DOHH2 (cell line): ENCODE measurements around the gene CPS1.

Experiments
- EZH2phosphoT487 ChIP-seq: fragments of 200-600 bp; sonication (generic); IDR thresholded peaks from 2 replicates; pipeline ENCODE4 v1.6.1; 2017; ENCODE audit warnings: borderline replicate concordance, mild to moderate bottlenecking, antibody characterized with exemption, low read length, moderate library complexity, mixed read lengths
- TF ChIP-seq, protein P1 (sequence below): fragments of 200-600 bp; sonication (generic); IDR thresholded peaks from one replicate; pipeline ENCODE4 v1.5.1; 2014; ENCODE audit warnings: antibody characterized with exemption, mild to moderate bottlenecking, low read depth, low read length; ENCODE audit not compliant: poor library complexity, severe bottlenecking

DNA sequence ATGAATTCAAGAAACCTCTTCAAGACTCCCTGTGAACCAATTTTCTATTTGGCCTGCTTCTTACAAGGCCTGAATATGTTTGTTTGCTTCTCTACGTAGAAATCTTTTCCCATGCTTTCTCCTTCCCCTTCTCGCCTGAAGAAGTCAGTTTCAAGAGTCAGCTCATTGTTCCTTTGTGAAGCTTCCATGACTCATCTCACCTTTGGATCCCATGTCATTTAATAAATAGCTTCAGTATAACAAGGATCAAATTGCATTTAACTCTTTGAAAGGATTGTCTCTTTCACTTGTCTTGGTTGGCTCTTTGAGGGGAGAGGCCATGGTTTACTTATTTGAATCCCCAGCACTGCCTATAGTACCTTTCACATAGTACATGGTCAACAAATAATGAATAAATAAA is 28.4 kb downstream of the CPS1 start:
- TF ChIP-seq, protein P1, sequence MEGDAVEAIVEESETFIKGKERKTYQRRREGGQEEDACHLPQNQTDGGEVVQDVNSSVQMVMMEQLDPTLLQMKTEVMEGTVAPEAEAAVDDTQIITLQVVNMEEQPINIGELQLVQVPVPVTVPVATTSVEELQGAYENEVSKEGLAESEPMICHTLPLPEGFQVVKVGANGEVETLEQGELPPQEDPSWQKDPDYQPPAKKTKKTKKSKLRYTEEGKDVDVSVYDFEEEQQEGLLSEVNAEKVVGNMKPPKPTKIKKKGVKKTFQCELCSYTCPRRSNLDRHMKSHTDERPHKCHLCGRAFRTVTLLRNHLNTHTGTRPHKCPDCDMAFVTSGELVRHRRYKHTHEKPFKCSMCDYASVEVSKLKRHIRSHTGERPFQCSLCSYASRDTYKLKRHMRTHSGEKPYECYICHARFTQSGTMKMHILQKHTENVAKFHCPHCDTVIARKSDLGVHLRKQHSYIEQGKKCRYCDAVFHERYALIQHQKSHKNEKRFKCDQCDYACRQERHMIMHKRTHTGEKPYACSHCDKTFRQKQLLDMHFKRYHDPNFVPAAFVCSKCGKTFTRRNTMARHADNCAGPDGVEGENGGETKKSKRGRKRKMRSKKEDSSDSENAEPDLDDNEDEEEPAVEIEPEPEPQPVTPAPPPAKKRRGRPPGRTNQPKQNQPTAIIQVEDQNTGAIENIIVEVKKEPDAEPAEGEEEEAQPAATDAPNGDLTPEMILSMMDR: no peak
- no peak for TF ChIP-seq EZH2phosphoT487
